Right atrium auricular region (tissue), 2 donors: ENCODE results near the gene CASTOR1. TPM values are rescaled to one million over a fixed set of nuclear protein-coding genes. Genes with fewer than 3 reads are reported as not detected.

ENCODE experiments used
- DNase-seq: peaks from one replicate; pipeline ENCODE4 v3.0.0-alpha.2; 2019; ENCODE audit warnings: low spot score
- H3K27ac ChIP-seq, 2 donors: fragments of 200-600 bp; sonication (generic); 1 replicate in 1 of 2; 2 replicates in 1 of 2; pipeline ENCODE4 v1.5.1; 2016 to 2019
- H3K27me3 ChIP-seq, 2 donors: fragments of 200-600 bp; sonication (generic); one replicate each; pipeline versions ENCODE4 v1.5.1 to v1.6.0; 2017 to 2019
- H3K36me3 ChIP-seq: fragments of 200-600 bp; sonication (generic); one replicate; pipeline ENCODE4 v1.5.1; 2016
- H3K4me1 ChIP-seq, 2 donors: fragments of 200-600 bp; sonication (generic); one replicate each; pipeline versions ENCODE4 v1.5.1 to v1.6.0; 2017 to 2019
- H3K4me3 ChIP-seq, 2 donors: fragments of 200-600 bp; sonication (generic); 1 replicate in 1 of 2; 2 replicates in 1 of 2; pipeline ENCODE4 v1.5.1; 2017 to 2019; ENCODE audit warnings: mild to moderate bottlenecking in 1 of 2, moderate library complexity in 1 of 2
- H3K9me3 ChIP-seq, 2 donors: fragments of 200-600 bp; sonication (generic); one replicate each; pipeline ENCODE4 v1.5.1; 2019
- CTCF ChIP-seq, 2 donors: fragments of 200-600 bp; sonication (generic); IDR thresholded peaks; one replicate each; pipeline ENCODE4 v1.5.1; 2019; ENCODE audit warnings: antibody characterized with exemption in 2 of 2
- total RNA-seq, 2 donors: library from RNA; depleted of rRNA; stranded (reverse); fragments of >200 nt; gene quantifications; one replicate each; pipeline ENCODE4 v1.1.0, GENCODE V29; 2016

Gene CASTOR1
- total RNA-seq, 2 donors from 2014 or later: 8.1 to 12.5 TPM

GRCh38 chr22:30238661-30239487, 50.4 kb downstream of the CASTOR1 start:
- H3K27me3 ChIP-seq: no peaks in the 10 kb centered on the region
- no peaks in the 10 kb centered on the region for H3K36me3 ChIP-seq
- no peak for DNase-seq
- peaks cover 0 to 3% of the 10 kb centered on the region in 2 donors for H3K4me1 ChIP-seq
- TF ChIP-seq CTCF (IDR thresholded peaks at IDR 0.05): no peak
- H3K4me3 ChIP-seq: no peak overlapping the region
- H3K27ac ChIP-seq: no peak overlapping the region
- no peaks in the 10 kb centered on the region for H3K9me3 ChIP-seq

GRCh38 chr22:30238136-30238535, 51.2 kb downstream of the CASTOR1 start:
- H3K4me3 ChIP-seq: no peak overlapping the region
- H3K36me3 ChIP-seq: no peaks in the 10 kb centered on the region
- no peak for TF ChIP-seq CTCF (IDR thresholded peaks at IDR 0.05)
- no peak for DNase-seq
- no peaks in the 10 kb centered on the region for H3K27me3 ChIP-seq
- H3K4me1 ChIP-seq: peaks cover 0 to 3% of the 10 kb centered on the region in 2 donors
- H3K27ac ChIP-seq: no peak overlapping the region
- no peaks in the 10 kb centered on the region for H3K9me3 ChIP-seq

GRCh38 chr22:30236875-30237274, 52.4 kb downstream of the CASTOR1 start:
- no peak overlapping the region for H3K27ac ChIP-seq
- peaks cover 0 to 3% of the 10 kb centered on the region in 2 donors for H3K4me1 ChIP-seq
- H3K4me3 ChIP-seq: no peak overlapping the region
- H3K27me3 ChIP-seq: no peaks in the 10 kb centered on the region
- no peaks in the 10 kb centered on the region for H3K9me3 ChIP-seq
- no peak for DNase-seq
- TF ChIP-seq CTCF (IDR thresholded peaks at IDR 0.05): no peak
- H3K36me3 ChIP-seq: no peaks in the 10 kb centered on the region

- H3K27me3 ChIP-seq: no peaks in the 10 kb centered on the region
- no peak overlapping the region for H3K4me3 ChIP-seq
- no peak for TF ChIP-seq CTCF (IDR thresholded peaks at IDR 0.05)
- H3K36me3 ChIP-seq: no peaks in the 10 kb centered on the region
- no peak for DNase-seq
- no peaks in the 10 kb centered on the region for H3K4me1 ChIP-seq
- no peaks in the 10 kb centered on the region for H3K9me3 ChIP-seq
- no peak overlapping the region for H3K27ac ChIP-seq
Measured at GRCh38 chr22:30235687-30236170, 53.6 kb downstream of the CASTOR1 start.

Other genes starting within 250 kb of the CASTOR1 start
- not detected for gene HORMAD2, start 209.0 kb downstream of the CASTOR1 start, total RNA-seq
- gene LIF, start 42.7 kb downstream of the CASTOR1 start, total RNA-seq: 1 to 10 TPM in 1 of 2 donors, under 1 TPM in 1; 0.79 to 8.9 TPM
- gene OSM, start 22.7 kb downstream of the CASTOR1 start, total RNA-seq: 1 to 10 TPM in 1 of 2 donors, under 1 TPM in 1; 0.63 to 1.6 TPM
- gene TBC1D10A, start 37.4 kb upstream of the CASTOR1 start, total RNA-seq: 1 to 10 TPM; 5.9 to 9.3 TPM
- gene SF3A1, start 67.4 kb upstream of the CASTOR1 start, total RNA-seq: 10 to 100 TPM; 52.3 to 81.1 TPM
- under 1 TPM; 0.26 to 0.55 TPM for gene CCDC157, start 67.5 kb upstream of the CASTOR1 start, total RNA-seq
- 1 to 10 TPM; 5.6 to 7.5 TPM for gene RNF215, start 97.9 kb upstream of the CASTOR1 start, total RNA-seq
- 1 to 10 TPM in 1 of 2 donors, under 1 TPM in 1; 0.89 to 2.8 TPM for gene SEC14L2, start 107.5 kb upstream of the CASTOR1 start, total RNA-seq
- 10 to 100 TPM; 18.4 to 38.8 TPM for gene MTFP1, start 136.3 kb upstream of the CASTOR1 start, total RNA-seq
- not detected for gene SEC14L3, start 182.5 kb upstream of the CASTOR1 start, total RNA-seq
- gene SEC14L4, start 216.2 kb upstream of the CASTOR1 start, total RNA-seq: not detected